Upper lobe of left lung (tissue), 4 donors: Measurements from ENCODE around the gene ACVRL1.

Experiments
- EP300 ChIP-seq, 4 donors: sonication (generic); formaldehyde crosslinking; IDR thresholded peaks; one replicate each; pipeline ENCODE4 v1.5.1; 2017; ENCODE audit warnings: antibody characterized with exemption in 4 of 4, control low read depth in 2 of 4
- POLR2A ChIP-seq, 4 donors: fragments of 450-650 bp; IDR thresholded peaks; one replicate each; pipeline ENCODE4 v1.5.1; 2016 to 2017; ENCODE audit warnings: antibody characterized with exemption in 4 of 4, mild to moderate bottlenecking in 2 of 4
- TF ChIP-seq, protein P1 (sequence below), 6 experiments: fragments of 450-650 bp in 4 of 6; fragments of 200-600 bp in 2 of 6; sonication (generic) in 2 of 6; IDR thresholded peaks; one replicate each; pipeline ENCODE4 v1.5.1; 2016 to 2019; ENCODE audit warnings: antibody characterized with exemption in 6 of 6

DNA sequence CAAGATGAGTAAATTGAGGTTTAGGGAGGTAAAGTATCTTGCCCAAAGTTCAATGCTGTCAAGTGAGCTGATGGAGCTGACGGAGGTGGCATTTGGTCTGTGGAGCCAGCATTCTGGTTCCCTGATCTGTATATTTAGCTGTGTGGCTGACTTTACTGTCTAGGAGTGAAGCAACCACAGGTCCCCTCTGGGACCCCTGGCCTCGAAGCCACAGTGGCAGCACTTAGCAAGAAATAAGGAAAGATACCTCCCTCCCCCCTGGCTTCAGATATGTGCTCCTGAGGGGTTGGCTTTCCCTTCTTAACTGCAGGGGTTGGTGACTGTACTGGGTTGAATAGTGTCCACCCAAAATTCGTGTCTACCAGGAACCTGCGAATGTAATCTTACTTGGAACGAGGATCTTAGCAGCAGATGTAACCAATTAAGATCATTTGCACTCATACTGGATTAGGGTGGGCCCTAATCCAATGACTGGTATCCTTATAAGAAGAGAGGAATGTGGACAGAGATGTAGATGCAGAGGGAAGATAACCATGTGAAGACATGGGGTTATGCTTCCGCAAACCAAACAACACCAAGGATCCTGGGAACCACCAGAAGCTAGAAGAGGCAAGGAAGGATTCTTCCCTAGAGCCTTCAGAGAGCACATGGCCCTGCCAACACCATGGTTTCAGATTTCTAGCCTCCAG, 42.2 kb downstream of the ACVRL1 start:
- no peak for TF ChIP-seq EP300 (IDR thresholded peaks at IDR 0.05)
- no peak for TF ChIP-seq POLR2A (IDR thresholded peaks at IDR 0.05)
- TF ChIP-seq, protein P1, sequence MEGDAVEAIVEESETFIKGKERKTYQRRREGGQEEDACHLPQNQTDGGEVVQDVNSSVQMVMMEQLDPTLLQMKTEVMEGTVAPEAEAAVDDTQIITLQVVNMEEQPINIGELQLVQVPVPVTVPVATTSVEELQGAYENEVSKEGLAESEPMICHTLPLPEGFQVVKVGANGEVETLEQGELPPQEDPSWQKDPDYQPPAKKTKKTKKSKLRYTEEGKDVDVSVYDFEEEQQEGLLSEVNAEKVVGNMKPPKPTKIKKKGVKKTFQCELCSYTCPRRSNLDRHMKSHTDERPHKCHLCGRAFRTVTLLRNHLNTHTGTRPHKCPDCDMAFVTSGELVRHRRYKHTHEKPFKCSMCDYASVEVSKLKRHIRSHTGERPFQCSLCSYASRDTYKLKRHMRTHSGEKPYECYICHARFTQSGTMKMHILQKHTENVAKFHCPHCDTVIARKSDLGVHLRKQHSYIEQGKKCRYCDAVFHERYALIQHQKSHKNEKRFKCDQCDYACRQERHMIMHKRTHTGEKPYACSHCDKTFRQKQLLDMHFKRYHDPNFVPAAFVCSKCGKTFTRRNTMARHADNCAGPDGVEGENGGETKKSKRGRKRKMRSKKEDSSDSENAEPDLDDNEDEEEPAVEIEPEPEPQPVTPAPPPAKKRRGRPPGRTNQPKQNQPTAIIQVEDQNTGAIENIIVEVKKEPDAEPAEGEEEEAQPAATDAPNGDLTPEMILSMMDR (IDR thresholded peaks at IDR 0.05) = no peak
